ENCODE data around the gene GBF1. TPM values are rescaled to one million over a fixed set of nuclear protein-coding genes. Genes with fewer than 3 reads are reported as not detected.

The GBF1 gene
- total RNA-seq, 4 donors from 2014 or later: 32.0 to 54.7 (median 39.4) TPM

GRCh38 chr10:102310361-102311024 lies 65.2 kb downstream of the GBF1 start:
- H3K27me3 ChIP-seq: no peaks in the 10 kb centered on the region
- no peaks in the 10 kb centered on the region for H3K9me3 ChIP-seq
- peaks cover 0 to 65% (median 30%) of the 10 kb centered on the region in 3 donors for H3K4me1 ChIP-seq
- H3K4me3 ChIP-seq: no peak overlapping the region
- TF ChIP-seq POLR2A (IDR thresholded peaks at IDR 0.05): no peak
- TF ChIP-seq POLR2AphosphoS5 (IDR thresholded peaks at IDR 0.05): no peak
- no peak for TF ChIP-seq CTCF (IDR thresholded peaks at IDR 0.05)
- no peak for TF ChIP-seq EP300 (IDR thresholded peaks at IDR 0.05)
- ATAC-seq: no peak
- peak overlapping the region in 2 of 4 donors; percentile 5 to 32 for H3K27ac ChIP-seq
- 68 to 77% methylated on average over 3 to 4 of the region's 4 CpGs for WGBS, 2 donors (ENCODE audit: low coverage in 1 of 2)
- no peaks in the 10 kb centered on the region for H3K36me3 ChIP-seq

- Histone ChIP-seq H3K9me3 (no peaks in the 10 kb centered on the region), H3K36me3 (no peaks in the 10 kb centered on the region), H3K27me3 (no peaks in the 10 kb centered on the region), H3K27ac (peak overlapping the region in 2 of 4 donors; percentile 5 to 32), H3K4me1 (peaks cover 0 to 67% (median 30%) of the 10 kb centered on the region in 3 donors), H3K4me3 (no peak overlapping the region)
- WGBS, 2 donors (ENCODE audit: low coverage in 1 of 2): 67 to 68% methylated on average over 2 to 3 of the region's 3 CpGs
- no peak for ATAC-seq
- TF ChIP-seq POLR2A (IDR thresholded peaks at IDR 0.05): no peak
- TF ChIP-seq CTCF (IDR thresholded peaks at IDR 0.05): no peak
- no peak for TF ChIP-seq EP300 (IDR thresholded peaks at IDR 0.05)
- TF ChIP-seq POLR2AphosphoS5 (IDR thresholded peaks at IDR 0.05): no peak
Observed at GRCh38 chr10:102311025-102311420, 65.7 kb downstream of the GBF1 start.

DNA sequence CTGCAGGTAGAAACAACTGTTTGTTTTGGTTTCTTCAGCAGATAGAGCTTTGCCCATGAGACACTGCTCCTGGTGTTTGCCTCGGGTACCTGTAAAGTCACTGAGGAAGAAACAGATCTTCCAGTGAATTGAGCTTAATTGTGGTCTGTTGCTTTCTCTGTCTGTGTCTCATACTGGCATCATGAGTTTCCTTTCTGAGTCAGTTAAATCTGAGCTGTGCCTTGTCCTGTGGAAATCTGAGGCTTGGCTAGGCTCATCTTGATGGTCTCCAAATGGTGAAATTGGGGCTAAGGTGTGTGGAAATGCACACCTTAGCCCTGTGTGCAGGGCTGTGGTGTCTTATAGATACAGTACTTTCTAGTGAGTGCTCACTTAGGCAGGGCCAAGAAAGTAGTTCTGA lies 67.4 kb downstream of the GBF1 start:
- H3K27ac ChIP-seq: peak overlapping the region; percentile 21 to 69 (median 40)
- ATAC-seq: no peak
- no peak overlapping the region for H3K4me3 ChIP-seq
- no peaks in the 10 kb centered on the region for H3K9me3 ChIP-seq
- 43 to 73% methylated on average over 1 of the region's 1 CpG for WGBS, 2 donors (ENCODE audit: low coverage in 1 of 2)
- H3K4me1 ChIP-seq: peaks cover 0 to 57% (median 27%) of the 10 kb centered on the region in 3 donors
- H3K27me3 ChIP-seq: no peaks in the 10 kb centered on the region
- TF ChIP-seq CTCF (IDR thresholded peaks at IDR 0.05): no peak
- TF ChIP-seq POLR2AphosphoS5 (IDR thresholded peaks at IDR 0.05): no peak
- TF ChIP-seq EP300 (IDR thresholded peaks at IDR 0.05): no peak
- no peak for TF ChIP-seq POLR2A (IDR thresholded peaks at IDR 0.05)
- no peaks in the 10 kb centered on the region for H3K36me3 ChIP-seq

- no peaks in the 10 kb centered on the region for H3K36me3 ChIP-seq
- 23 to 52% methylated on average over 6 to 8 of the region's 8 CpGs for WGBS, 2 donors (ENCODE audit: low coverage in 1 of 2)
- no peak for TF ChIP-seq POLR2AphosphoS5 (IDR thresholded peaks at IDR 0.05)
- TF ChIP-seq EP300 (IDR thresholded peaks at IDR 0.05): no peak
- no peak for TF ChIP-seq POLR2A (IDR thresholded peaks at IDR 0.05)
- TF ChIP-seq CTCF (IDR thresholded peaks at IDR 0.05): no peak
- H3K4me3 ChIP-seq: no peak overlapping the region
- H3K27ac ChIP-seq: peak overlapping the region; percentile 21 to 69 (median 40)
- peaks cover 0 to 57% (median 27%) of the 10 kb centered on the region in 3 donors for H3K4me1 ChIP-seq
- H3K9me3 ChIP-seq: no peaks in the 10 kb centered on the region
- H3K27me3 ChIP-seq: no peaks in the 10 kb centered on the region
- no peak for ATAC-seq
Observed at GRCh38 chr10:102313221-102313896, 68.0 kb downstream of the GBF1 start.

All from gastroesophageal sphincter (tissue), 4 donors.